Kidney (tissue), 14 donors: Measurements from ENCODE around the gene CCDC110. TPM values are rescaled to one million over a fixed set of nuclear protein-coding genes. Genes with fewer than 3 reads are reported as not detected.
"Not testable (repeated sequence)": the region's sequence is repeated elsewhere in the genome, so short reads cannot be mapped to it uniquely, and the experiment has no call there.

Experiments used
- DNase-seq, 5 donors: peaks; one replicate each; pipeline ENCODE4 v3.0.0-alpha.2; 2013 to 2020
- FAIRE-seq: peaks from 2 replicates; lab custom pipeline; 2012; peaks lifted over from hg19 to GRCh38; lab: Jason Lieb, UNC
- H3K27ac ChIP-seq, 2 donors: one replicate each; pipeline ENCODE4 v1.7.0; 2013; ENCODE audit warnings: low read depth in 2 of 2, low read length in 2 of 2, inconsistent platforms in 1 of 2
- H3K27me3 ChIP-seq: one replicate; pipeline ENCODE4 v1.7.1; 2013; ENCODE audit warnings: low read length, inconsistent platforms; ENCODE audit not compliant: control insufficient read depth, insufficient read depth
- H3K36me3 ChIP-seq, 3 donors: one replicate each; pipeline versions ENCODE4 v1.7.0 to v1.7.1; 2013; ENCODE audit warnings: low read length in 3 of 3, control low read depth in 1 of 3, inconsistent platforms in 1 of 3; ENCODE audit not compliant: insufficient read depth in 3 of 3, control insufficient read depth in 2 of 3
- H3K4me1 ChIP-seq, 3 donors: one replicate each; pipeline versions ENCODE4 v1.7.0 to v1.7.1; 2013; ENCODE audit warnings: low read length in 3 of 3, inconsistent platforms in 1 of 3, low read depth in 1 of 3; ENCODE audit not compliant: control insufficient read depth in 2 of 3, insufficient read depth in 2 of 3
- H3K4me3 ChIP-seq, 3 donors: one replicate each; pipeline versions ENCODE4 v1.7.0 to v1.8.1; 2013; ENCODE audit warnings: low read length in 3 of 3, control low read depth in 1 of 3, inconsistent platforms in 1 of 3
- H3K9ac ChIP-seq, 3 donors: one replicate each; pipeline versions ENCODE4 v1.7.0 to v1.7.1; 2013; ENCODE audit warnings: low read length in 3 of 3, control low read depth in 1 of 3, inconsistent platforms in 1 of 3
- H3K9me3 ChIP-seq, 3 donors: one replicate each; pipeline versions ENCODE4 v1.7.0 to v1.7.1; 2013; ENCODE audit warnings: low read length in 3 of 3, control low read depth in 1 of 3, inconsistent platforms in 1 of 3; ENCODE audit not compliant: control insufficient read depth in 2 of 3, insufficient read depth in 1 of 3
- intact Hi-C: fragments of 100-400 bp; cut with DNase I; formaldehyde crosslinking; loops from one replicate; pipeline ENCODE4 v1.11.1; 2022
- polyA plus RNA-seq: library from polyadenylated mRNA; stranded (reverse); fragments of 350-450 nt; fragmentation: Illumina TruSeq; extraction: RNeasy Lipid Tissue Mini Kit (QIAGEN cat#74804); gene quantifications from one replicate; pipeline ENCODE4 v1.2.3, GENCODE V29; 2014; ENCODE audit warnings: low read depth, low replicate concordance; ENCODE audit not compliant: insufficient read depth
- total RNA-seq: library from RNA; stranded (reverse); fragmentation: NEBNext Ultra II Directional; extraction: Animal tissue kit (Norgen Biotek cat#: 25700); gene quantifications from one replicate; pipeline ENCODE4 v1.2.1, GENCODE V29; 2021
- TF ChIP-seq, protein P1 (sequence below): IDR thresholded peaks from 3 replicates; pipeline ENCODE4 v1.5.1; 2012; ENCODE audit warnings: mild to moderate bottlenecking, moderate library complexity, borderline replicate concordance; ENCODE audit not compliant: insufficient read depth; ENCODE audit errors: extremely low read depth
- donor health status: control.
- donor health status: control.
- donor health status: control.
- donor health status: control.
- donor health status: control.
- donor health status: DM: yes; HTN: yes; CAD: no.
- donor health status: Normal renal cell carcinoma (clear cell type).

The CCDC110 gene
- total and polyA plus RNA-seq, 2 donors from 2014 or later = 2.2 to 4.5 TPM

- no peaks in the 10 kb centered on the region for H3K36me3 ChIP-seq
- H3K27ac ChIP-seq = no peak overlapping the region
- TF ChIP-seq, protein P1, sequence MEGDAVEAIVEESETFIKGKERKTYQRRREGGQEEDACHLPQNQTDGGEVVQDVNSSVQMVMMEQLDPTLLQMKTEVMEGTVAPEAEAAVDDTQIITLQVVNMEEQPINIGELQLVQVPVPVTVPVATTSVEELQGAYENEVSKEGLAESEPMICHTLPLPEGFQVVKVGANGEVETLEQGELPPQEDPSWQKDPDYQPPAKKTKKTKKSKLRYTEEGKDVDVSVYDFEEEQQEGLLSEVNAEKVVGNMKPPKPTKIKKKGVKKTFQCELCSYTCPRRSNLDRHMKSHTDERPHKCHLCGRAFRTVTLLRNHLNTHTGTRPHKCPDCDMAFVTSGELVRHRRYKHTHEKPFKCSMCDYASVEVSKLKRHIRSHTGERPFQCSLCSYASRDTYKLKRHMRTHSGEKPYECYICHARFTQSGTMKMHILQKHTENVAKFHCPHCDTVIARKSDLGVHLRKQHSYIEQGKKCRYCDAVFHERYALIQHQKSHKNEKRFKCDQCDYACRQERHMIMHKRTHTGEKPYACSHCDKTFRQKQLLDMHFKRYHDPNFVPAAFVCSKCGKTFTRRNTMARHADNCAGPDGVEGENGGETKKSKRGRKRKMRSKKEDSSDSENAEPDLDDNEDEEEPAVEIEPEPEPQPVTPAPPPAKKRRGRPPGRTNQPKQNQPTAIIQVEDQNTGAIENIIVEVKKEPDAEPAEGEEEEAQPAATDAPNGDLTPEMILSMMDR = no peak
- H3K4me3 ChIP-seq = no peak overlapping the region
- H3K4me1 ChIP-seq = no peaks in the 10 kb centered on the region
- H3K27me3 ChIP-seq = no peaks in the 10 kb centered on the region
- intact Hi-C loops = no loop called here
- FAIRE-seq (no peak), DNase-seq (peak in 1 of 5 donors; percentile 34)
- H3K9me3 ChIP-seq = no peaks in the 10 kb centered on the region
- no peak overlapping the region for H3K9ac ChIP-seq
Observed at GRCh38 chr4:185513489-185514181, 42.1 kb upstream of the CCDC110 start.

DNA sequence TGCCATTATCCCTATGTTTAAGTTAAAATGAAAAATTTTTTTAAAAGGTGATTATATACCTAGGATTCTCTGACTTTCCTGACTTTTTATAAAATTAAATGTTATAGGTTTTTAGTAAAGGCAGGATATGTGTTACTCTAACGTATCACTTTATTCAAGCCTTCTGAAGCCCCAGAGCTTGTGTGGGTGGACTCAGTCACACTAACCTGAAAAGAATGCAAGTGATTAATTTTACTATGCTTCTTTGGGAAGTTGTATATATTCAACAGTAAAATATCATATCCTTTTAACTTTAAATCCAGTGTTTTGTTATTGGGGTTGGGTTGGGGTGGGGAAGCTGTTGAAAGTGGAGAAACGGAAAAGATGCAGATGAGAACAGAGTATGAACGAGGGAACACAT is 41.0 kb upstream of the CCDC110 start:
- Histone ChIP-seq H3K4me3 (no peak overlapping the region), H3K36me3 (no peaks in the 10 kb centered on the region), H3K4me1 (no peaks in the 10 kb centered on the region), H3K9me3 (no peaks in the 10 kb centered on the region), H3K27ac (no peak overlapping the region), H3K27me3 (no peaks in the 10 kb centered on the region), H3K9ac (no peak overlapping the region)
- DNase-seq (no peak), FAIRE-seq (no peak)
- intact Hi-C loops = no loop called here
- TF ChIP-seq, protein P1 = no peak

DNA sequence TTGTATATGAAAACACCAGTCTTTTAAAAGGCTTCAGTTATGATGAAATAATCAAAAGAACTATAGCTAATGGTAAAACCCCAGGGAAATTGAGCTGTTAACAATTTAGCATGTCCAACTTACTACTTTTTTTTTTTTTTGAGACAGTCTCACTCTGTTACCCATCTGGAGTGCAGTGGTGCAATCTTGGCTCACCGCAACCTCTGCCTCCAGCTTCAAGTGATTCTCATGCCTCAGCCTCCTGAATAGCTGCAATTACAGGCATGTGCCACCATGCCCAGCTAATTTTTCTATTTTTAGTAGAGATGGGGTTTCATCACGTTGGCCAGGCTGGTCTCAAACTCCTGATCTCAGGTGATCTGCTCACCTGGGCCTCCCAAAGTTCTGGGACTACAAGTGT is 39.7 kb upstream of the CCDC110 start:
- DNase-seq, H3K4me3 ChIP-seq, H3K4me1 ChIP-seq, H3K27me3 ChIP-seq, intact Hi-C loops, H3K27ac ChIP-seq, FAIRE-seq, H3K9ac ChIP-seq, H3K36me3 ChIP-seq, H3K9me3 ChIP-seq: not testable (repeated sequence)

DNA sequence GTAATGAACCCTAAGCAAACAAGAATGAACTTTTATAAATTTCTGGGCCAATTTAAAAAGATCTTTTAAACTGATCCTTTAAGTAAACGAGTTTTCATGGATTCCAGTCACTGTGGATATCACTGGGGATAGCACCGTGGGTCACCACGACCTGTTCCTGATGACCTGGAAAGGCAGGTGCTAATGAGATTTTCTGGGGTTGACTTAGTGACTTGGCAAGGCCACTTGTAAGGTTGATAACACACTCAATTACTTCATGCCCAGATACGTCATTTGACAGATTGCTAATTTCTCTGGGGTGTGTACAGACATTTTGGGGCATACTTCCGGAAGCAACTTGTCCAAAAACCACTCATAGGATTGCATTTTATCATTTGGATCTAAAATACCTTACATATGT is 39.3 kb upstream of the CCDC110 start:
- TF ChIP-seq, protein P1 = no peak
- Histone ChIP-seq H3K4me3 (no peak overlapping the region), H3K36me3 (no peaks in the 10 kb centered on the region), H3K9me3 (no peaks in the 10 kb centered on the region), H3K4me1 (no peaks in the 10 kb centered on the region), H3K9ac (no peak overlapping the region), H3K27ac (no peak overlapping the region), H3K27me3 (no peaks in the 10 kb centered on the region)
- DNase-seq (no peak), FAIRE-seq (no peak)
- intact Hi-C loops = no loop called here
